Loucy (cell line): ENCODE measurements around the gene KRTAP10-1.

Experiments
- H2AFZ ChIP-seq: fragments of 200-600 bp; sonication (generic); 2 replicates; pipeline ENCODE4 v1.6.0; 2016; ENCODE audit warnings: antibody characterized with exemption, mild to moderate bottlenecking, low read length, moderate library complexity
- H3F3A ChIP-seq: fragments of 200-600 bp; 2 replicates; pipeline ENCODE4 v1.6.0; 2016; ENCODE audit warnings: antibody characterized with exemption, low read depth, mild to moderate bottlenecking
- H3K27me3 ChIP-seq: fragments of 200-600 bp; sonication (generic); 2 replicates; pipeline ENCODE4 v1.6.1; 2014; ENCODE audit warnings: low read length, mild to moderate bottlenecking; ENCODE audit not compliant: insufficient read depth, poor library complexity, severe bottlenecking
- H3K36me3 ChIP-seq: fragments of 200-600 bp; sonication (generic); 2 replicates; pipeline ENCODE4 v1.6.1; 2016; ENCODE audit warnings: low read length; ENCODE audit not compliant: insufficient read depth
- H3K4me1 ChIP-seq: fragments of 200-600 bp; sonication (generic); 2 replicates; pipeline ENCODE4 v1.5.1; 2014; ENCODE audit warnings: low read length, mild to moderate bottlenecking; ENCODE audit not compliant: insufficient read depth, poor library complexity, severe bottlenecking
- H3K4me2 ChIP-seq: fragments of 200-600 bp; sonication (generic); 2 replicates; pipeline ENCODE4 v1.6.0; 2014; ENCODE audit warnings: antibody characterized with exemption, low read length, low read depth, mild to moderate bottlenecking; ENCODE audit not compliant: poor library complexity, severe bottlenecking
- H3K4me3 ChIP-seq: fragments of 200-600 bp; sonication (generic); 2 replicates; pipeline ENCODE4 v1.5.1; 2014; ENCODE audit warnings: low read length, mild to moderate bottlenecking, mixed read lengths; ENCODE audit not compliant: poor library complexity, severe bottlenecking
- H3K79me2 ChIP-seq: fragments of 200-600 bp; sonication (generic); 2 replicates; pipeline ENCODE4 v1.6.1; 2014; ENCODE audit warnings: low read length; ENCODE audit not compliant: insufficient read depth
- H3K9ac ChIP-seq: fragments of 200-600 bp; sonication (generic); 2 replicates; pipeline ENCODE4 v1.6.0; 2014; ENCODE audit warnings: mild to moderate bottlenecking, low read depth, low read length, moderate library complexity; ENCODE audit not compliant: poor library complexity, severe bottlenecking
- H3K9me2 ChIP-seq: fragments of 200-600 bp; sonication (generic); replicated peaks from 2 replicates; pipeline ENCODE4 v1.6.1; 2016; ENCODE audit warnings: low read depth, low read length, mixed read lengths
- H3K9me3 ChIP-seq: fragments of 200-600 bp; sonication (generic); 2 replicates; pipeline ENCODE4 v1.6.1; 2014; ENCODE audit warnings: mild to moderate bottlenecking, antibody characterized with exemption, low read length, low read depth; ENCODE audit not compliant: insufficient read depth
- H4K20me1 ChIP-seq: fragments of 200-600 bp; sonication (generic); 2 replicates; pipeline ENCODE4 v1.6.0; 2014; ENCODE audit warnings: antibody characterized with exemption, low read length, mild to moderate bottlenecking; ENCODE audit not compliant: insufficient read depth, poor library complexity, severe bottlenecking
- CTCF ChIP-seq: fragments of 200-600 bp; sonication (generic); conservative IDR thresholded peaks from 2 replicates; pipeline ENCODE4 v1.5.1; 2014; ENCODE audit warnings: mild to moderate bottlenecking, antibody characterized with exemption, low read length
- EZH2phosphoT487 ChIP-seq: fragments of 200-600 bp; IDR thresholded peaks from 2 replicates; pipeline ENCODE4 v1.6.1; 2018; ENCODE audit warnings: antibody characterized with exemption, mild to moderate bottlenecking, moderate library complexity, borderline replicate concordance

KRTAP10-1 gene

GRCh38 chr21:44500111-44500510 is 39.9 kb downstream of the KRTAP10-1 start:
- Histone ChIP-seq H3K4me1 (no peaks in the 10 kb centered on the region), H2AFZ (no peak overlapping the region), H3K4me3 (no peak overlapping the region), H3K79me2 (no peaks in the 10 kb centered on the region), H3K36me3 (no peaks in the 10 kb centered on the region), H3K27me3 (no peaks in the 10 kb centered on the region), H3K9me3 (no peaks in the 10 kb centered on the region), H4K20me1 (no peaks in the 10 kb centered on the region), H3K4me2 (no peak overlapping the region), H3K9ac (no peak overlapping the region), H3F3A (no peaks in the 10 kb centered on the region), H3K9me2 (no peaks in the 10 kb centered on the region)
- TF ChIP-seq EZH2phosphoT487 (no peak), CTCF (no peak)

- no peaks in the 10 kb centered on the region for H3K4me1 ChIP-seq
- TF ChIP-seq CTCF (no peak), EZH2phosphoT487 (no peak)
Observed at GRCh38 chr21:44499631-44500030, 40.4 kb downstream of the KRTAP10-1 start.

GRCh38 chr21:44499211-44499560 is 40.8 kb downstream of the KRTAP10-1 start:
- no peaks in the 10 kb centered on the region for H3K9me2 ChIP-seq
- no peaks in the 10 kb centered on the region for H3K27me3 ChIP-seq
- no peak overlapping the region for H3K9ac ChIP-seq
- H3K4me3 ChIP-seq, result no peak overlapping the region
- H3F3A ChIP-seq, result no peaks in the 10 kb centered on the region
- no peak overlapping the region for H3K4me2 ChIP-seq
- no peaks in the 10 kb centered on the region for H3K4me1 ChIP-seq
- H4K20me1 ChIP-seq, result no peaks in the 10 kb centered on the region
- H3K79me2 ChIP-seq, result no peaks in the 10 kb centered on the region
- H3K9me3 ChIP-seq, result no peaks in the 10 kb centered on the region
- H3K36me3 ChIP-seq, result no peaks in the 10 kb centered on the region
- no peak overlapping the region for H2AFZ ChIP-seq
- TF ChIP-seq CTCF, result no peak
- TF ChIP-seq EZH2phosphoT487, result no peak

More at GRCh38 chr21:44499631-44500030, 40.4 kb downstream of the KRTAP10-1 start:
- no peaks in the 10 kb centered on the region for H3K36me3 ChIP-seq
- no peak overlapping the region for H3K9ac ChIP-seq
- no peaks in the 10 kb centered on the region for H3K79me2 ChIP-seq
- H3K9me2 ChIP-seq, result no peaks in the 10 kb centered on the region
- H4K20me1 ChIP-seq, result no peaks in the 10 kb centered on the region
- no peaks in the 10 kb centered on the region for H3K9me3 ChIP-seq
- H3K27me3 ChIP-seq, result no peaks in the 10 kb centered on the region
- no peak overlapping the region for H2AFZ ChIP-seq
- no peaks in the 10 kb centered on the region for H3F3A ChIP-seq
- H3K4me3 ChIP-seq, result no peak overlapping the region
- H3K4me2 ChIP-seq, result no peak overlapping the region
